SH-SY5Y (cell line): ENCODE results near the gene COX7A1.

Experiments used
- GATA2 ChIP-seq: IDR thresholded peaks from 2 replicates; pipeline ENCODE4 v1.6.1; 2011; ENCODE audit warnings: mild to moderate bottlenecking, low read depth, low read length
- GATA3 ChIP-seq: IDR thresholded peaks from 2 replicates; pipeline ENCODE4 v1.6.1; 2011; ENCODE audit warnings: low read depth, mild to moderate bottlenecking, low read length, moderate library complexity

GRCh38 chr19:36198119-36198518, 45.9 kb upstream of the COX7A1 start:
- TF ChIP-seq GATA2 (no peak), GATA3 (no peak)
